Measurements from ENCODE around the gene ITPK1.

GRCh38 chr14:93128725-93129459 lies 13.2 kb upstream of the ITPK1 start:
- TF ChIP-seq EZH2 (IDR thresholded peaks at IDR 0.05) (no peak), POLR2AphosphoS5 (IDR thresholded peaks at IDR 0.05; ENCODE audit: borderline replicate concordance, low read depth, low read length) (no peak), FOXP2 (optimal IDR thresholded peaks at IDR 0.05; ENCODE audit: control extremely low read depth, extremely low read length, insufficient read depth) (no peak)

Data from SK-N-MC (cell line).